Central memory CD8-positive, alpha-beta T cell (primary cell): Measurements from ENCODE around the gene STOX1.
A peak's percentile ranks its signal among the peaks of the same experiment; 100 is the strongest.

ENCODE experiments used
- ATAC-seq: fragments of 150-1000 bp; cut with Tn5 transposase; replicated peaks from 2 replicates; pipeline ENCODE4 v1.10.0; 2022; ENCODE audit warnings: mild to moderate bottlenecking, moderate FRiP score, moderate number of reproducible peaks; ENCODE audit not compliant: poor library complexity, severe bottlenecking; ENCODE audit errors: extremely low read depth
- DNase-seq, 2 donors: peaks; one replicate each; pipeline ENCODE4 v3.0.0; 2021; ENCODE audit warnings: low spot score in 2 of 2
- H3K27ac Mint-ChIP-seq: one replicate; pipeline ENCODE4 v1.8.0; 2022; ENCODE audit warnings: low read depth, mild to moderate bottlenecking, moderate library complexity, mixed read lengths
- H3K27me3 Mint-ChIP-seq: one replicate; pipeline ENCODE4 v1.8.0; 2022; ENCODE audit warnings: mixed read lengths
- H3K36me3 Mint-ChIP-seq: one replicate; pipeline ENCODE4 v1.8.0; 2022; ENCODE audit warnings: mild to moderate bottlenecking, moderate library complexity, mixed read lengths; ENCODE audit not compliant: insufficient read depth
- H3K4me1 Mint-ChIP-seq: one replicate; pipeline ENCODE4 v1.8.0; 2022; ENCODE audit warnings: mixed read lengths
- H3K4me3 Mint-ChIP-seq: one replicate; pipeline ENCODE4 v1.8.0; 2022; ENCODE audit warnings: mild to moderate bottlenecking, moderate library complexity, mixed read lengths
- H3K9me3 Mint-ChIP-seq: one replicate; pipeline ENCODE4 v1.8.0; 2022; ENCODE audit warnings: mixed read lengths

Gene STOX1

GRCh38 chr10:68876246-68877138 is 49.2 kb downstream of the STOX1 start:
- H3K36me3 Mint-ChIP-seq, result no peaks in the 10 kb centered on the region
- no peak overlapping the region for H3K27ac Mint-ChIP-seq
- no peak for DNase-seq
- H3K27me3 Mint-ChIP-seq, result no peaks in the 10 kb centered on the region
- H3K4me1 Mint-ChIP-seq, result no peaks in the 10 kb centered on the region
- ATAC-seq, result no peak
- no peaks in the 10 kb centered on the region for H3K9me3 Mint-ChIP-seq
- H3K4me3 Mint-ChIP-seq, result no peak overlapping the region

- H3K9me3 Mint-ChIP-seq, result no peaks in the 10 kb centered on the region
- H3K4me1 Mint-ChIP-seq, result no peaks in the 10 kb centered on the region
- ATAC-seq (no peak), DNase-seq (no peak)
- H3K27ac Mint-ChIP-seq, result no peak overlapping the region
- no peaks in the 10 kb centered on the region for H3K27me3 Mint-ChIP-seq
- no peaks in the 10 kb centered on the region for H3K36me3 Mint-ChIP-seq
- H3K4me3 Mint-ChIP-seq, result no peak overlapping the region
Measured at GRCh38 chr10:68877482-68878110, 50.3 kb downstream of the STOX1 start.

- Mint-ChIP-seq H3K27me3 (no peaks in the 10 kb centered on the region), H3K4me1 (no peaks in the 10 kb centered on the region), H3K4me3 (no peak overlapping the region), H3K9me3 (no peaks in the 10 kb centered on the region), H3K27ac (no peak overlapping the region), H3K36me3 (no peaks in the 10 kb centered on the region)
- no peak for ATAC-seq
- no peak for DNase-seq
Measured at GRCh38 chr10:68878496-68878895, 51.2 kb downstream of the STOX1 start.

GRCh38 chr10:68879628-68880027 is 52.3 kb downstream of the STOX1 start:
- no peaks in the 10 kb centered on the region for H3K27me3 Mint-ChIP-seq
- H3K36me3 Mint-ChIP-seq, result no peaks in the 10 kb centered on the region
- no peak overlapping the region for H3K27ac Mint-ChIP-seq
- no peaks in the 10 kb centered on the region for H3K9me3 Mint-ChIP-seq
- no peak overlapping the region for H3K4me3 Mint-ChIP-seq
- H3K4me1 Mint-ChIP-seq, result no peaks in the 10 kb centered on the region
- ATAC-seq (no peak), DNase-seq (no peak)

GRCh38 chr10:68880181-68880580 is 52.9 kb downstream of the STOX1 start:
- ATAC-seq (no peak), DNase-seq (no peak)
- no peak overlapping the region for H3K4me3 Mint-ChIP-seq
- no peaks in the 10 kb centered on the region for H3K36me3 Mint-ChIP-seq
- no peaks in the 10 kb centered on the region for H3K9me3 Mint-ChIP-seq
- H3K27ac Mint-ChIP-seq, result no peak overlapping the region
- no peaks in the 10 kb centered on the region for H3K27me3 Mint-ChIP-seq
- H3K4me1 Mint-ChIP-seq, result no peaks in the 10 kb centered on the region

GRCh38 chr10:68895041-68895440 is 67.7 kb downstream of the STOX1 start:
- H3K27me3 Mint-ChIP-seq, result no peaks in the 10 kb centered on the region
- ATAC-seq (no peak), DNase-seq (no peak)
- peaks cover 1% of the 10 kb centered on the region for H3K36me3 Mint-ChIP-seq
- H3K9me3 Mint-ChIP-seq, result no peaks in the 10 kb centered on the region
- no peak overlapping the region for H3K4me3 Mint-ChIP-seq
- no peaks in the 10 kb centered on the region for H3K4me1 Mint-ChIP-seq
- no peak overlapping the region for H3K27ac Mint-ChIP-seq

GRCh38 chr10:68897336-68897741 is 70.0 kb downstream of the STOX1 start:
- H3K9me3 Mint-ChIP-seq, result no peaks in the 10 kb centered on the region

GRCh38 chr10:68899186-68899745 is 71.9 kb downstream of the STOX1 start:
- no peak overlapping the region for H3K4me3 Mint-ChIP-seq
- DNase-seq, result no peak

More at GRCh38 chr10:68897336-68897741, 70.0 kb downstream of the STOX1 start:
- DNase-seq (no peak), ATAC-seq (no peak)
- no peaks in the 10 kb centered on the region for H3K27me3 Mint-ChIP-seq
- H3K4me3 Mint-ChIP-seq, result no peak overlapping the region
- peak overlapping the region; percentile 51 for H3K27ac Mint-ChIP-seq
- H3K36me3 Mint-ChIP-seq, result peaks cover 15% of the 10 kb centered on the region
- H3K4me1 Mint-ChIP-seq, result peaks cover 8% of the 10 kb centered on the region

GRCh38 chr10:68900427-68901104 is 73.2 kb downstream of the STOX1 start:
- H3K27me3 Mint-ChIP-seq, result no peaks in the 10 kb centered on the region
- H3K27ac Mint-ChIP-seq, result peak overlapping the region; percentile 99
- ATAC-seq (no peak), DNase-seq (no peak)
- H3K4me3 Mint-ChIP-seq, result peak overlapping the region; percentile 99
- H3K36me3 Mint-ChIP-seq, result peaks cover 16% of the 10 kb centered on the region
- H3K4me1 Mint-ChIP-seq, result peaks cover 24% of the 10 kb centered on the region
- H3K9me3 Mint-ChIP-seq, result no peaks in the 10 kb centered on the region

More at GRCh38 chr10:68899186-68899745, 71.9 kb downstream of the STOX1 start:
- H3K9me3 Mint-ChIP-seq, result no peaks in the 10 kb centered on the region
- no peaks in the 10 kb centered on the region for H3K27me3 Mint-ChIP-seq
- H3K4me1 Mint-ChIP-seq, result peaks cover 20% of the 10 kb centered on the region
- H3K36me3 Mint-ChIP-seq, result peaks cover 16% of the 10 kb centered on the region
- no peak for ATAC-seq
- H3K27ac Mint-ChIP-seq, result no peak overlapping the region

GRCh38 chr10:68901105-68901927 is 74.0 kb downstream of the STOX1 start, which contains the start of gene DDX50:
Gene DDX50, plus strand, starts transcription at chr10:68901315. Its CDS starts 70 bp downstream, at chr10:68901385.
- peak within 1 kb of the TSS; percentile 99 for H3K4me3 Mint-ChIP-seq
- ATAC-seq (peak; percentile 97), DNase-seq (peak; percentile 90 to 93)
- H3K4me1 Mint-ChIP-seq, result peaks cover 27% of the 10 kb centered on the region
- H3K9me3 Mint-ChIP-seq, result no peaks in the 10 kb centered on the region
- H3K36me3 Mint-ChIP-seq, result peaks cover 18% of the 10 kb centered on the region
- H3K27me3 Mint-ChIP-seq, result no peaks in the 10 kb centered on the region
- H3K27ac Mint-ChIP-seq, result peak within 1 kb of the TSS; percentile 99

GRCh38 chr10:68902382-68902781 is 75.1 kb downstream of the STOX1 start:
- H3K4me3 Mint-ChIP-seq, result peak overlapping the region; percentile 99
- peak overlapping the region; percentile 99 for H3K27ac Mint-ChIP-seq
- ATAC-seq (no peak), DNase-seq (no peak)
- H3K4me1 Mint-ChIP-seq, result peaks cover 36% of the 10 kb centered on the region
- H3K27me3 Mint-ChIP-seq, result no peaks in the 10 kb centered on the region
- H3K36me3 Mint-ChIP-seq, result peaks cover 29% of the 10 kb centered on the region
- no peaks in the 10 kb centered on the region for H3K9me3 Mint-ChIP-seq

- H3K27ac Mint-ChIP-seq, result no peak overlapping the region
- DNase-seq (no peak), ATAC-seq (no peak)
- H3K9me3 Mint-ChIP-seq, result no peaks in the 10 kb centered on the region
- no peak overlapping the region for H3K4me3 Mint-ChIP-seq
- peaks cover 9% of the 10 kb centered on the region for H3K4me1 Mint-ChIP-seq
- H3K36me3 Mint-ChIP-seq, result peaks cover 44% of the 10 kb centered on the region
- no peaks in the 10 kb centered on the region for H3K27me3 Mint-ChIP-seq
Measured at GRCh38 chr10:68924593-68924992, 97.3 kb downstream of the STOX1 start.
